ENCODE results near the gene MYO18B. TPM values are rescaled to one million over a fixed set of nuclear protein-coding genes. Genes with fewer than 3 reads are reported as not detected.

MYO18B gene
- total RNA-seq, 2 experiments from 2014 or later, result 1.6 to 1.8 TPM

DNA sequence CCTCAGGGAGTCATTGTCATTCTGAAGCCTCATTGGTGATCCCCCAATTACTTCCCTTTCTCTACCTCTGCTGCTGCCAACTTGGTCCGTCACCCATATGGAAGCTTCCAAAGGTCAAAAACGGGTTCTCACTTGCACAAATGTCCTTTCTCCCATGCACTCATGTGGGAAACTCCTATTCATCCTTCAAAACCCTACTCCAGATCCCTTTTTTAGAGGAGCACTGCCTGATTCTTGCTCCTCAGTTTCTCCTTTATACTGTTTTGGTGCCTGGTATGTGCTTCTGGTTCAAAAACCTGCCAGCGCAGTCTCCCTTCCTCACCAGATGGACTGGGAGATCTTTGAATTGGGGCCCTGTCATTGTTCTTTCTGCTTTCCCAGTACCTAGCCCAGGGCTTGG lies 41.9 kb downstream of the MYO18B start:
- Mint-ChIP-seq H3K27me3 (no peaks in the 10 kb centered on the region), H3K4me3 (no peak overlapping the region), H3K36me3 (ENCODE audit: low read depth) (no peaks in the 10 kb centered on the region), H3K9me3 (no peaks in the 10 kb centered on the region), H3K27ac (no peak overlapping the region), H3K4me1 (ENCODE audit: low read depth) (no peaks in the 10 kb centered on the region)
- TF ChIP-seq, protein P1, sequence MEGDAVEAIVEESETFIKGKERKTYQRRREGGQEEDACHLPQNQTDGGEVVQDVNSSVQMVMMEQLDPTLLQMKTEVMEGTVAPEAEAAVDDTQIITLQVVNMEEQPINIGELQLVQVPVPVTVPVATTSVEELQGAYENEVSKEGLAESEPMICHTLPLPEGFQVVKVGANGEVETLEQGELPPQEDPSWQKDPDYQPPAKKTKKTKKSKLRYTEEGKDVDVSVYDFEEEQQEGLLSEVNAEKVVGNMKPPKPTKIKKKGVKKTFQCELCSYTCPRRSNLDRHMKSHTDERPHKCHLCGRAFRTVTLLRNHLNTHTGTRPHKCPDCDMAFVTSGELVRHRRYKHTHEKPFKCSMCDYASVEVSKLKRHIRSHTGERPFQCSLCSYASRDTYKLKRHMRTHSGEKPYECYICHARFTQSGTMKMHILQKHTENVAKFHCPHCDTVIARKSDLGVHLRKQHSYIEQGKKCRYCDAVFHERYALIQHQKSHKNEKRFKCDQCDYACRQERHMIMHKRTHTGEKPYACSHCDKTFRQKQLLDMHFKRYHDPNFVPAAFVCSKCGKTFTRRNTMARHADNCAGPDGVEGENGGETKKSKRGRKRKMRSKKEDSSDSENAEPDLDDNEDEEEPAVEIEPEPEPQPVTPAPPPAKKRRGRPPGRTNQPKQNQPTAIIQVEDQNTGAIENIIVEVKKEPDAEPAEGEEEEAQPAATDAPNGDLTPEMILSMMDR (IDR thresholded peaks at IDR 0.05), result no peak
- intact Hi-C loops (cut with micrococcal nuclease), result no loop called here
- ATAC-seq (no peak), DNase-seq (no peak)
- CTCF ChIA-PET, result interaction anchor here (0.8 kb wide), 1 partner anchor 11 kb away, joined by 3 read pairs; no protein-coding TSS in a partner anchor
- POLR2A ChIA-PET, result no interaction called here

DNA sequence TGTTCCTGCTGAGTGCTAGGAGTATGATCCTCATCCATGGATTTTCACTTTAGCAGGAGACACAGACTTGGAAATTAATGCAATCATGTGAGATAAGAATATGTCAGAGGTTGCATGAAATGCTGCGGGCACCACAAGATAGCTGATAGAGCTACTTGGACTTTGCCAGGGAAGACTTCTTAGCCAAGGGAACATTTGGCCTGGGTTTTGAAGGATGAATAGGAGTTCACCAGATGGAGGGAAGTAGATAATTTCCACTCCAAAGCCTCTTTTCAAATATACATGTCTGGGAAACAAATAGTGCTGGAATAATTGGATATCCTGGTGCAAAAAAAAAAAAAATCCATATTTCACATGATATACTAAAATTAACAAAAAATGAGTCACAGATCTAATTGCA lies 44.2 kb downstream of the MYO18B start:
- Mint-ChIP-seq H3K27ac (no peak overlapping the region), H3K9me3 (no peaks in the 10 kb centered on the region), H3K4me1 (ENCODE audit: low read depth) (no peaks in the 10 kb centered on the region), H3K27me3 (no peaks in the 10 kb centered on the region), H3K36me3 (ENCODE audit: low read depth) (no peaks in the 10 kb centered on the region), H3K4me3 (no peak overlapping the region)
- POLR2A ChIA-PET, result interaction anchor here (0.7 kb wide), 1 partner anchor 547 kb away, joined by 6 read pairs; no protein-coding TSS in a partner anchor
- DNase-seq, result no peak
- TF ChIP-seq, protein P1 (IDR thresholded peaks at IDR 0.05), result no peak
- no peak for ATAC-seq
- intact Hi-C loops (cut with micrococcal nuclease), result no loop called here
- CTCF ChIA-PET, result no interaction called here

DNA sequence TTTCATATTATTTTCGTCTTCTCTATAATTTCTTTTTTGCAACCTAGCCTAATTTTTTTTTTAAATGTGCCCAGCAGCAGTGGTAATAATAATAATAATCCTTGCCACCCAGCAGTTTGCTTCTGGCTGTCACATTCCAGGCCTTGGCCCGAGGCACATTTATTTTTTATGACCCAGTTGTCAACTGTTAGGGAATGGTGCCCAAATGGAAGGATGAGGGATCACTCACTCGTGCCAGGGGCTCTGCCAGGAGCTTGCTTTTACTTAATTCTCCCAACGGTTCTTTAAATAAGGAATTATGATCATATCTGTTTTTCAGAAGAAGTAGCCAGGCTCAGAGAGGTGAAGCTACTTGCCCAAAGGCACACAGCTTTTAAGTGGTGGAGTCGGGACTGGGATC lies 49.6 kb downstream of the MYO18B start:
- DNase-seq, result no peak
- Mint-ChIP-seq H3K4me1 (ENCODE audit: low read depth) (no peaks in the 10 kb centered on the region), H3K36me3 (ENCODE audit: low read depth) (no peaks in the 10 kb centered on the region), H3K27me3 (no peaks in the 10 kb centered on the region), H3K4me3 (no peak overlapping the region), H3K27ac (no peak overlapping the region), H3K9me3 (no peaks in the 10 kb centered on the region)
- intact Hi-C loops (cut with micrococcal nuclease), result no loop called here
- ChIA-PET POLR2A (no interaction called here), CTCF (interaction anchor here (0.8 kb wide), 1 partner anchor 575 kb away, joined by 3 read pairs; no protein-coding TSS in a partner anchor)
- no peak for ATAC-seq
- TF ChIP-seq, protein P1 (IDR thresholded peaks at IDR 0.05), result no peak

DNA sequence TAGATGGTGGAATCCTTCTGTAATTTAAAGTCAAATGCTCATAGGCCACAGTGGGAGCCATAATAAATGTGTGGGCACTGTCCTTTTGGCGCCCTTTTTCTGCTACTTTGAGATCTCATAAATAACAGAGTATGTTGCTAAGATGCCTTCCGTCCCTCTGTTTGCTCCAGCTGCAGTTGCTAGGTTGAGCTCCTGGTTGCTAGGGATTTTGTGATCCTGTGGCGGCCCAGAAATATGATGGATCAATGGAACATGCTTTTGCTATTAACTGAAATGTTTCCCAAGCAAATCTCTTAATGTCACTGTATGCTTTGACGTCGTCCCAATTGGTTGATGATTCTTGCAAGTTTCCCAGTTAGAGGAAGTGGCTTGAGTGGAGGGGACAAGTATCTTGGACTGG lies 53.5 kb downstream of the MYO18B start:
- H3K4me1 Mint-ChIP-seq (ENCODE audit: low read depth), result no peaks in the 10 kb centered on the region
- ChIA-PET POLR2A (no interaction called here), CTCF (no interaction called here)
- ATAC-seq (no peak), DNase-seq (no peak)
- no peaks in the 10 kb centered on the region for H3K9me3 Mint-ChIP-seq
- no peaks in the 10 kb centered on the region for H3K36me3 Mint-ChIP-seq (ENCODE audit: low read depth)
- TF ChIP-seq, protein P1 (IDR thresholded peaks at IDR 0.05), result no peak
- H3K27me3 Mint-ChIP-seq, result peaks cover 5% of the 10 kb centered on the region
- intact Hi-C loops (cut with micrococcal nuclease), result no loop called here
- no peak overlapping the region for H3K4me3 Mint-ChIP-seq
- H3K27ac Mint-ChIP-seq, result no peak overlapping the region

DNA sequence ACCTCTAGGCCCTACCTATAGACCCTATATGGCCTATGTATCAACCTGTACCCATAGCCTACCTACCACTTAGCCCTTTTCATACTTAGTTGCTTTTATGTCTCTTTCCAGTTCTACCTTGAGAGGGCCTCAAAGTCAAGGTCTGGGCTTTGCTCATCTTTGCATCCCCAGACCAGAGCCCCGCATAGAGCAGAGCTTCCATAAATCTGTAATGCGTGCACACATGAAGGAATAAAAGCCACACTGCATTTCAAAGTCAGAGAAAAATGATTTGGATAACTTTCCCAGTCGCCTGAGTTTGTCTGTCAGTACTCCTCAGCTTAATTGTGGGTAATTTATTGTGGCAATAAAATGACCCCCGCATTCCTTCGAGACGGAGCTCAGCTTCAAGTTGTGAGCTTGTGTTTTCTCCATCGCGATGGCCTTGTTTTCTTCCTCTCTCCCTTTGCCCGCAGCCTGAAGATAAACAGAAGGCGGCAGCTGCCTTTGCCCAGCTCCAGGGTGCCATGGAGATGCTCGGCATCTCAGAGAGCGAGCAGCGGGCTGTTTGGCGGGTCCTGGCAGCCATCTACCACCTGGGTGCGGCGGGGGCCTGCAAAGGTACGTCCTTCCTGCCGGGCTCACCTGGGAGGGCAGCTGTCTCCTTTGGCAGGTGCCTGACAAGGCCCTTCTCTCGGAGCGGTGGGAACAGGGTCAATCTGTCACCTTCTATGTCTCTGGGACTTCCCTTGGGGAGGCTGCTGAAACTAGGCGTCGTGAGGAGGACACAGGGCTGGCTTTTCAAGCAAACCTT lies 55.7 kb downstream of the MYO18B start:
- TF ChIP-seq, protein P1 (IDR thresholded peaks at IDR 0.05), result no peak
- Mint-ChIP-seq H3K27me3 (peaks cover 5% of the 10 kb centered on the region), H3K4me1 (ENCODE audit: low read depth) (no peaks in the 10 kb centered on the region), H3K4me3 (no peak overlapping the region), H3K36me3 (ENCODE audit: low read depth) (no peaks in the 10 kb centered on the region), H3K9me3 (no peaks in the 10 kb centered on the region), H3K27ac (no peak overlapping the region)
- ATAC-seq (no peak), DNase-seq (no peak)
- POLR2A ChIA-PET, result no interaction called here
- CTCF ChIA-PET, result no interaction called here
- intact Hi-C loops (cut with micrococcal nuclease), result no loop called here
